BE2C (cell line): ENCODE data around the gene TRIM13.

Experiments
- DNase-seq: peaks from one replicate; pipeline ENCODE4 v3.0.0-alpha.2; 2020
- H3K27me3 ChIP-seq: fragments of 250-450 bp; sonication (Bioruptor Pico); 2 replicates; pipeline ENCODE4 v1.5.1; 2020; ENCODE audit warnings: mild to moderate bottlenecking
- H3K36me3 ChIP-seq: fragments of 250-450 bp; sonication (Bioruptor Pico); 2 replicates; pipeline ENCODE4 v1.5.1; 2020; ENCODE audit warnings: mild to moderate bottlenecking
- H3K4me1 ChIP-seq: fragments of 250-450 bp; sonication (Bioruptor Pico); 2 replicates; pipeline ENCODE4 v1.5.1; 2020
- H3K4me3 ChIP-seq: 2 replicates; pipeline ENCODE4 v1.5.1; 2011; ENCODE audit warnings: low read depth, low read length
- H3K9me3 ChIP-seq: fragments of 250-450 bp; sonication (Bioruptor Pico); 2 replicates; pipeline ENCODE4 v1.5.1; 2020
- TF ChIP-seq, protein P1 (sequence below): IDR thresholded peaks from 2 replicates; pipeline ENCODE4 v1.5.1; 2012; ENCODE audit warnings: mild to moderate bottlenecking, low read depth, low read length

The TRIM13 gene

DNA sequence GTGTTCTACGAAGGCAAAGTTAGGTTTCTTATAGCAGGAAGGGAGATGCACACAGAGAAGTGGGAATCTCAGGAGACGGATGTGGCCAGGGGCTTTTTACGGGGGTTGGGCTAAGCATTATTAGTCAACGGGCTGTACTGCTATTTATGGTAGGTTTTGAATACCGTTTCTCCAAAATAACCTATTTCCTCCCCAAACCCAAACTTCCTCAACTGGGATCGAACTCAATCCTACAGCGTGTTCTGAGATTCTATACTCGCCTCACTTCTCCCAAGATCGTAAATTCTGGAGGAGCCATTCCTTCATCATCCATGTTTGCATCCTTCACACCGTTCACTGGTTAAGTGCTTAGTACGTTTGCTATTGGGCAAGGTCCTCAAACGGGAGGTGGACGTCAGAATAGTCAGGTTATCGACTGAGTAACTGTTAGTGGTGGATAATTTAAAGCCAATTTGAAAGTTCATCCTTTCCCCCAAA, 1.2 kb upstream of the TRIM13 start:
- no peaks in the 10 kb centered on the region for H3K9me3 ChIP-seq
- TF ChIP-seq, protein P1, sequence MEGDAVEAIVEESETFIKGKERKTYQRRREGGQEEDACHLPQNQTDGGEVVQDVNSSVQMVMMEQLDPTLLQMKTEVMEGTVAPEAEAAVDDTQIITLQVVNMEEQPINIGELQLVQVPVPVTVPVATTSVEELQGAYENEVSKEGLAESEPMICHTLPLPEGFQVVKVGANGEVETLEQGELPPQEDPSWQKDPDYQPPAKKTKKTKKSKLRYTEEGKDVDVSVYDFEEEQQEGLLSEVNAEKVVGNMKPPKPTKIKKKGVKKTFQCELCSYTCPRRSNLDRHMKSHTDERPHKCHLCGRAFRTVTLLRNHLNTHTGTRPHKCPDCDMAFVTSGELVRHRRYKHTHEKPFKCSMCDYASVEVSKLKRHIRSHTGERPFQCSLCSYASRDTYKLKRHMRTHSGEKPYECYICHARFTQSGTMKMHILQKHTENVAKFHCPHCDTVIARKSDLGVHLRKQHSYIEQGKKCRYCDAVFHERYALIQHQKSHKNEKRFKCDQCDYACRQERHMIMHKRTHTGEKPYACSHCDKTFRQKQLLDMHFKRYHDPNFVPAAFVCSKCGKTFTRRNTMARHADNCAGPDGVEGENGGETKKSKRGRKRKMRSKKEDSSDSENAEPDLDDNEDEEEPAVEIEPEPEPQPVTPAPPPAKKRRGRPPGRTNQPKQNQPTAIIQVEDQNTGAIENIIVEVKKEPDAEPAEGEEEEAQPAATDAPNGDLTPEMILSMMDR, result no peak
- peak overlapping the region; percentile 76 for H3K4me3 ChIP-seq
- H3K27me3 ChIP-seq, result no peaks in the 10 kb centered on the region
- DNase-seq, result no peak
- H3K4me1 ChIP-seq, result no peaks in the 10 kb centered on the region
- peaks cover 21% of the 10 kb centered on the region for H3K36me3 ChIP-seq

DNA sequence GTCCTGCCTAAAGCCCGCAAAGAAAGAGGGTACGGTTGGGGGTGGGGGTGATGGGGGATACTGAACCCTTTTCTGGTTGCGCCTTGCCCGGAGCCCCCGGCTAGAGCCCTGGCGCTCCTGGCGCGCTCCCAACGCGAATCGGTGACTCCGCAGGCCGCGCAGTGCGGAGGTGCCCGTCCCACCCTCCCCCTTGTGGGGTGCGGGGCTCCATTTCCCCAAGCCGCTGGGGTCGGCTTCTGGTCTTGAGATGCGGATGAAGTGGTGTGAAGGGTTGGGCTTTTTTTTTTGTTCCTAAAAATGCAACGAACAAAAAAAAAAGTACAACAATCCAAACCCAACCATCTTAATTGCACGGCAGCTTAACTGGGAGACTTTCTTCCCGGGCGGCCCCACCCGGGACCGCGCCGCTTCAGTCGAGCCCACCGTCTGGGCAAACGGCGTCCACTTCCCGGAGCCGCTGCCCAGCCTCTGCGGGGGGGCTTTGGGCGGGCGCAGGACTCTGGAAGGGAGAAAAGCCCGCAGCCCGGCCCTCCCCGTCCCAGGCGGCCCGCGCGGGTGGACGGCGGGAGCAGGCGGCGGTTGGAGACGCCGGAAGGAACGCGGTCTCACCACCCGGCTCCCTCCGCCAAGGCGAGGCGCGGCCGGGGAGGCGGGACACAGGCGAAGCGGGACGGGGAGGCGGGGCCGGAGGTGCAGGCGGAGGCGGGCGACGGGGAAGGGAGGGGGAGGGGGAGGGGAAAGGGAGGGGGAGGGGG, 504 bp upstream of the TRIM13 start:
- Histone ChIP-seq H3K4me1 (no peaks in the 10 kb centered on the region), H3K4me3 (peak overlapping the region; percentile 76), H3K36me3 (peaks cover 24% of the 10 kb centered on the region), H3K27me3 (no peaks in the 10 kb centered on the region), H3K9me3 (no peaks in the 10 kb centered on the region)
- TF ChIP-seq, protein P1, result no peak
- peak; percentile 95 for DNase-seq

DNA sequence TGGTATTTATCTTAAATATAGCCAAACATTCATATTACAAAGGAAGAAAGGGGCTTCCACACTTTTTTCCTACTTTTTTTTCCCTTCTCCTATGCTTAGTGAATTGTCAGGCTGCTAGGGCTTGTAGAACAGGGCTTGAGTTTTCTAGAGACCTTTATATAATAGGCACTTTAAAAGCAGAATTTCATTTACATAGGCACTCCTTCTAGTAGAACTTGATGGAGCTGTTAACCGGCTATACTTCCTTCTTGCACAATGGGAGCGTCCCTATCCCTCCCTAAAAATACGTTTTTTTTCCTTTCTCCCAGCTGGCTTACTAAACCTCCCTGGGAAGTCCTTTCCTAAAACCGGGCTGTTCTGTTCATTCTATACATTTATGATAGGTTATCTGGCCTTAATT, 1.1 kb downstream of the TRIM13 start:
- TF ChIP-seq, protein P1, result no peak
- Histone ChIP-seq H3K36me3 (peaks cover 31% of the 10 kb centered on the region), H3K27me3 (no peaks in the 10 kb centered on the region), H3K9me3 (no peaks in the 10 kb centered on the region), H3K4me1 (no peaks in the 10 kb centered on the region), H3K4me3 (peak overlapping the region; percentile 89)
- DNase-seq, result no peak

DNA sequence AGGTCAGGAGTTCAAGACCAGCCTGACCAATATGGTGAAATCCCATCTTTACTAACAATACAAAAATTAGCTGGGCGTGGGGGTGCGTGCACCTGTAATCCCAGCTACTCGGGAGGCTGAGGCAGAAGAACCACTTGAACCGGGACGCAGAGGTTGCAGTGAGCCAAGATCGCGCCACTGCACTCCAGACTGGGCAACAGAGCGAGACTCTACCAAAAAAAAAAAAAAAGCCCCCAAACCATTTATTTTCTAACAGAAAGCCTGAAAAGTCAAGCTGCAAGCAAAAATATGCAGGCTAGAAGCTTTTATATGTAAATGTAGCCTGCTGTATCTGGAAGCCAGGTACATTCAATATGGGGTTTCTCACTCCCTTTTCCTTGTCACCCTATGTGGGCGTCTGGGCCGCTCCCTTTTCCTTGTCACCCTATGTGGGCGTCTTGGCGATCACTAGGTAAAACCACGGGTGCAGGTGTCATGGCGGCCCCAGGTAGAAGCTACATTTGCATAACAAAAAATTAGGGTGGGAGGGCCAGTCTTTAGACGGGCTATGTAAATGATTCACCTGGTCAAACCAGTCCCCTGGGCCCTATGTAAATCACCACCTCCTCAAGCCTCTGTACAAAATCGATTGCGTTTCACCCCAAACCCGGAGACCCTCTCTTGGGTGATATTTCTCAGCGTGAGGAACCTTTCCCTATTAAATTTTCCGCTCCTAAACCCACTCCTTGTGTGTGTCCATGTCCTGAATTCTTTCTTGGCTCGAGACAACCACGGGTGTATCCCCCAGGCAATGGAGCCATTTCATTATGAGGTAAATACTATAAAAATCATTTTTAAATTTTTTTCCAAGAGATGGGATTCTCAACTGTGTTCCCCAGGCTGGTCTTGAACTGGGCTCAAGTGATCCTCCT, 2.1 kb downstream of the TRIM13 start:
- Histone ChIP-seq H3K36me3 (peaks cover 36% of the 10 kb centered on the region), H3K4me1 (no peaks in the 10 kb centered on the region)
- DNase-seq, result no peak

DNA sequence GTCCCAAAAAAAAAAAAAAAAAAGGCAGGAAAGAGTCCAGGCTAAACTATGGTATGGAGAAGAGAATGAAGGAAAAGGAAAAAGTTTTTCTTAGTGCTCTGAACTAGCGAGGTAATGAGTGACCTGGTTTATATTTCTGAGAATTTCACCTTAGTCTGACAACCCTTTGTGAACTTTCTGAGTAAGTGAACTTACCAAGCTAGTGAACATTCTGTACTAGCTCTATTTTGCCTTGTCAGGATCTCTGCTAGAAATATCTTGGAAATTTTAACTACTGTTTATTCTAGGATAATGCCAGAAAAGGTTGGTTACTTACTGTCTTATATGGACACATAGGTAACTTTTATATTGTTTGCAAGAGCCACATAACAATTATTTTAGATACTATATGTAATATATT, 4.4 kb downstream of the TRIM13 start:
- H3K27me3 ChIP-seq, result no peaks in the 10 kb centered on the region
- no peak for DNase-seq
- H3K4me3 ChIP-seq, result no peak overlapping the region
- TF ChIP-seq, protein P1, result no peak
- no peaks in the 10 kb centered on the region for H3K9me3 ChIP-seq
- H3K36me3 ChIP-seq, result peaks cover 43% of the 10 kb centered on the region
- H3K4me1 ChIP-seq, result no peaks in the 10 kb centered on the region

More for the DNA sequence above, 2.1 kb downstream of the TRIM13 start:
- Histone ChIP-seq H3K9me3 (no peaks in the 10 kb centered on the region), H3K27me3 (no peaks in the 10 kb centered on the region), H3K4me3 (no peak overlapping the region; the same call in 1 of the 2 replicates)
- TF ChIP-seq, protein P1, result no peak
